ENCODE results near the gene TEC. TPM values are rescaled to one million over a fixed set of nuclear protein-coding genes. Genes with fewer than 3 reads are reported as not detected.

Gene TEC
- total RNA-seq, 1 experiment from 2014 or later = 4.5 TPM

GRCh38 chr4:48237996-48238645, 31.5 kb downstream of the TEC start:
- no TSS peak for BruUV-seq (replicated peaks)
- no peak for DNase-seq (ENCODE audit: low read depth, low spot score)
- CTCF ChIA-PET = no interaction called here

GRCh38 chr4:48235050-48235449, 34.6 kb downstream of the TEC start:
- H2AFZ ChIP-seq (ENCODE audit: low read depth, low read length, poor library complexity, severe bottlenecking) = no peak overlapping the region
- H3K4me1 ChIP-seq (ENCODE audit: control insufficient read depth in 1 of 2, insufficient read depth in 2 of 2, low read length in 2 of 2) = no peaks in the 10 kb centered on the region
- no peak overlapping the region for H3K4me3 ChIP-seq (replicated peaks in 1 of 2; ENCODE audit: low read depth in 1 of 2, low read length in 2 of 2)
- no peaks in the 10 kb centered on the region for H3K36me3 ChIP-seq (ENCODE audit: control insufficient read depth in 1 of 2, insufficient read depth in 2 of 2, low read length in 2 of 2)
- no peak overlapping the region for H3K4me2 ChIP-seq (ENCODE audit: low read length)
- H3K27me3 ChIP-seq (ENCODE audit: insufficient read depth, low read length) = no peaks in the 10 kb centered on the region
- no TSS peak for BruUV-seq (replicated peaks)
- intact Hi-C loops (cut with micrococcal nuclease) = no loop called here
- H4K20me1 ChIP-seq (ENCODE audit: insufficient read depth) = no peaks in the 10 kb centered on the region
- peaks cover 12% of the 10 kb centered on the region; the same call in 1 of the 2 replicates for H3K79me2 ChIP-seq (ENCODE audit: insufficient read depth, low read length)
- H3K9me3 ChIP-seq (ENCODE audit: control insufficient read depth in 1 of 2, insufficient read depth in 1 of 2, low read depth in 1 of 2, low read length in 2 of 2) = no peaks in the 10 kb centered on the region
- RAD21 ChIA-PET (ENCODE audit: low non-redundant PET in 1 of 2, low total read pairs in 2 of 2, uncharacterized antibody in 2 of 2, unreplicated experiment in 2 of 2) = no interaction called here
- CTCF ChIA-PET = interaction anchor here (0.8 kb wide), 1 partner anchor 11 kb away, joined by 3 read pairs; no protein-coding TSS in a partner anchor
- no peaks in the 10 kb centered on the region for H3K9me2 ChIP-seq (ENCODE audit: insufficient read depth)
- DNase-seq (ENCODE audit: low read depth, low spot score) (no peak), ATAC-seq (no peak)
- TF ChIP-seq ATF3 (IDR thresholded peaks at IDR 0.05) (no peak), RAD21 (IDR thresholded peaks at IDR 0.05; ENCODE audit: low read depth) (no peak), EGR1 (IDR thresholded peaks at IDR 0.05; ENCODE audit: low read depth) (no peak), EZH2 (IDR thresholded peaks at IDR 0.05) (no peak), YY1 (IDR thresholded peaks at IDR 0.05; ENCODE audit: extremely low read depth, insufficient replicate concordance, low read depth, low read length) (no peak)
- H3K27ac ChIP-seq (ENCODE audit: low read depth, low read length) = no peak overlapping the region
- POLR2A ChIA-PET = no interaction called here
- no peak overlapping the region for H3K9ac ChIP-seq (ENCODE audit: low read length)

More at GRCh38 chr4:48237996-48238645, 31.5 kb downstream of the TEC start:
- H3K36me3 ChIP-seq (ENCODE audit: control insufficient read depth in 1 of 2, insufficient read depth in 2 of 2, low read length in 2 of 2) = no peaks in the 10 kb centered on the region
- intact Hi-C loops (cut with micrococcal nuclease) = no loop called here
- H4K20me1 ChIP-seq (ENCODE audit: insufficient read depth) = no peaks in the 10 kb centered on the region
- no peaks in the 10 kb centered on the region for H3K9me2 ChIP-seq (ENCODE audit: insufficient read depth)
- H3K9me3 ChIP-seq (ENCODE audit: control insufficient read depth in 1 of 2, insufficient read depth in 1 of 2, low read depth in 1 of 2, low read length in 2 of 2) = no peaks in the 10 kb centered on the region
- no peak overlapping the region for H2AFZ ChIP-seq (ENCODE audit: low read depth, low read length, poor library complexity, severe bottlenecking)
- H3K79me2 ChIP-seq (ENCODE audit: insufficient read depth, low read length) = 0 out of 2 replicates have a peak, but pooled peaks cover 8% of the 10 kb centered on the region
- no peak overlapping the region for H3K27ac ChIP-seq (ENCODE audit: low read depth, low read length)
- no peaks in the 10 kb centered on the region for H3K27me3 ChIP-seq (ENCODE audit: insufficient read depth, low read length)
- H3K4me2 ChIP-seq (ENCODE audit: low read length) = no peak overlapping the region
- ChIA-PET RAD21 (ENCODE audit: low non-redundant PET in 1 of 2, low total read pairs in 2 of 2, uncharacterized antibody in 2 of 2, unreplicated experiment in 2 of 2) (no interaction called here), POLR2A (interaction anchor here (0.6 kb wide), 1 partner anchor 11 kb away, joined by 4 read pairs; no protein-coding TSS in a partner anchor)
- no peak overlapping the region for H3K4me3 ChIP-seq (replicated peaks in 1 of 2; ENCODE audit: low read depth in 1 of 2, low read length in 2 of 2)
- no peak overlapping the region for H3K9ac ChIP-seq (ENCODE audit: low read length)
- TF ChIP-seq ZFX (IDR thresholded peaks at IDR 0.05) = no peak
- no peak for TF ChIP-seq CBX3 (IDR thresholded peaks at IDR 0.05; ENCODE audit: low read depth)
- no peak for TF ChIP-seq EGR1 (IDR thresholded peaks at IDR 0.05; ENCODE audit: low read depth)
- TF ChIP-seq FOSL1 (IDR thresholded peaks at IDR 0.05; ENCODE audit: low read depth) = no peak
- no peak for TF ChIP-seq ATF3 (IDR thresholded peaks at IDR 0.05)
- no peak for TF ChIP-seq SP1 (IDR thresholded peaks at IDR 0.05; ENCODE audit: low read depth)
- no peak for TF ChIP-seq YY1 (IDR thresholded peaks at IDR 0.05; ENCODE audit: extremely low read depth, insufficient replicate concordance, low read depth, low read length)
- H3K4me1 ChIP-seq (ENCODE audit: control insufficient read depth in 1 of 2, insufficient read depth in 2 of 2, low read length in 2 of 2) = no peaks in the 10 kb centered on the region
- ATAC-seq = no peak
